HEK293T (cell line): ENCODE results near the gene CAPN2.

ENCODE experiments used
- BHLHE40 ChIP-seq: fragments of 450-650 bp; IDR thresholded peaks from 2 replicates; pipeline ENCODE4 v1.6.1; 2016; ENCODE audit warnings: mild to moderate bottlenecking, moderate library complexity, borderline replicate concordance
- ELF4 ChIP-seq: fragments of 450-650 bp; IDR thresholded peaks from 2 replicates; pipeline ENCODE4 v1.6.1; 2017; ENCODE audit warnings: antibody characterized with exemption
- FOXK2 ChIP-seq: fragments of 450-650 bp; IDR thresholded peaks from 2 replicates; pipeline ENCODE4 v1.6.1; 2016; ENCODE audit warnings: mild to moderate bottlenecking
- FOXM1 ChIP-seq: fragments of 450-650 bp; IDR thresholded peaks from 2 replicates; pipeline ENCODE4 v1.6.1; 2017; ENCODE audit warnings: mild to moderate bottlenecking, borderline replicate concordance
- L3MBTL2 ChIP-seq: fragments of 450-650 bp; conservative IDR thresholded peaks from 2 replicates; pipeline ENCODE4 v1.6.1; 2016; ENCODE audit warnings: mild to moderate bottlenecking
- SP1 ChIP-seq: fragments of 450-650 bp; IDR thresholded peaks from 2 replicates; pipeline ENCODE4 v1.6.1; 2017
- TARDBP ChIP-seq: fragments of 450-650 bp; IDR thresholded peaks from 2 replicates; pipeline ENCODE4 v1.6.1; 2016

DNA sequence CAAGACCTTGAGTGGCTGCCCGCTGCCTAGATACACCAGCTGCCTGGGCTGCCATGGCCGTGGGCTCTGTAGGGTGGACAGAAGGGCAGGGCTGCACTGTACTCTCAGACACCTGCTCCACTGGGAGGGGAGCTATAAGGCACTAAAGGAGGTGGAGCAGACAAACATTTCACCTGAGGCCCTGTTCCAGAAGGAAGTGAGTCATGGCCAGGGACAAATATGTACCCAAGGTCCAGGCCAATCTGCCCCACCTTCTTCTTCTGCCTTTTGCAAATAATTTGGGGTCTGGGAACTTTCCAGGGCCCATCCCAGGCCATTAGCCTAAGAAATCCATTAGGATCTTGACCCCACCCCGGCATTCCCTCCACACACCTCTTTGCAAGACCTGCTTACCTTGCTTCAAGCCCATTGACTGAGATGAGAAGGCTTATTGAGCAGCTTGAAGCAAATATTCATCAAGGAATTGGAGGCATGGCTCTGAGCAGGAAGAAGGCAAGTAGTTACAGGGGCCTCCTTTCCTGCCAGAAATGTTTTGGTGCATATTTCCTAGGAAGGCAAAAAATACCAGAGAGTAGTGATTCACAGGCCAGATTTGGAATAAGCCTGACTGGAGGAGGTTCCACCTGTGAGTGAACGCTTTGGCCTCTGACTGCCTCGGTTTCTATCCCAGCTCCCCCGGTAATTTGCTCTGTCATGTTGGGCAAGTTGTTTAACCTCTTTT is 46.6 kb upstream of the CAPN2 start, which contains the start of gene CAPN8:
- TF ChIP-seq SP1 (no peak), L3MBTL2 (no peak), TARDBP (no peak), ELF4 (no peak), BHLHE40 (no peak), FOXM1 (no peak), FOXK2 (no peak)
